Bronchial epithelial cell (primary cell): ENCODE data around the gene DSCAM. TPM values are rescaled to one million over a fixed set of nuclear protein-coding genes. Genes with fewer than 3 reads are reported as not detected.

Experiments
- DNase-seq: peaks from one replicate; pipeline ENCODE4 v3.0.0-alpha.2; 2010; ENCODE audit warnings: low read depth
- FAIRE-seq: peaks from 2 replicates; lab custom pipeline; 2011; peaks lifted over from hg19 to GRCh38; lab: Jason Lieb, UNC
- H3K27me3 ChIP-seq: 2 replicates; pipeline ENCODE4 v1.5.1; 2011; ENCODE audit warnings: low read length; ENCODE audit not compliant: control insufficient read depth, insufficient read depth
- H3K36me3 ChIP-seq: 2 replicates; pipeline ENCODE4 v1.5.1; 2011; ENCODE audit warnings: low read length; ENCODE audit not compliant: control insufficient read depth, insufficient read depth
- H3K4me3 ChIP-seq: 2 replicates; pipeline ENCODE4 v1.5.1; 2011; ENCODE audit warnings: mild to moderate bottlenecking, low read depth, low read length, control low read depth
- total RNA-seq: library from RNA; depleted of rRNA; stranded (reverse); fragments of >200 nt; gene quantifications from 2 replicates; pipeline ENCODE4 v1.2.1, GENCODE V29; 2014
- TF ChIP-seq, protein P1 (sequence below): IDR thresholded peaks from 2 replicates; pipeline ENCODE4 v1.5.1; 2011; ENCODE audit warnings: mild to moderate bottlenecking, moderate library complexity, low read length, control low read depth, inconsistent platforms; ENCODE audit not compliant: insufficient read depth, severe bottlenecking

Gene DSCAM
- total RNA-seq, 1 donor from 2014 or later: 0.53 TPM

GRCh38 chr21:40118527-40118926 is 728.4 kb downstream of the DSCAM start:
- peak; percentile 77 for DNase-seq

GRCh38 chr21:40117236-40117635 is 729.7 kb downstream of the DSCAM start:
- peak; percentile 40 for FAIRE-seq
- no peak for DNase-seq
- no peaks in the 10 kb centered on the region for H3K36me3 ChIP-seq
- TF ChIP-seq, protein P1, sequence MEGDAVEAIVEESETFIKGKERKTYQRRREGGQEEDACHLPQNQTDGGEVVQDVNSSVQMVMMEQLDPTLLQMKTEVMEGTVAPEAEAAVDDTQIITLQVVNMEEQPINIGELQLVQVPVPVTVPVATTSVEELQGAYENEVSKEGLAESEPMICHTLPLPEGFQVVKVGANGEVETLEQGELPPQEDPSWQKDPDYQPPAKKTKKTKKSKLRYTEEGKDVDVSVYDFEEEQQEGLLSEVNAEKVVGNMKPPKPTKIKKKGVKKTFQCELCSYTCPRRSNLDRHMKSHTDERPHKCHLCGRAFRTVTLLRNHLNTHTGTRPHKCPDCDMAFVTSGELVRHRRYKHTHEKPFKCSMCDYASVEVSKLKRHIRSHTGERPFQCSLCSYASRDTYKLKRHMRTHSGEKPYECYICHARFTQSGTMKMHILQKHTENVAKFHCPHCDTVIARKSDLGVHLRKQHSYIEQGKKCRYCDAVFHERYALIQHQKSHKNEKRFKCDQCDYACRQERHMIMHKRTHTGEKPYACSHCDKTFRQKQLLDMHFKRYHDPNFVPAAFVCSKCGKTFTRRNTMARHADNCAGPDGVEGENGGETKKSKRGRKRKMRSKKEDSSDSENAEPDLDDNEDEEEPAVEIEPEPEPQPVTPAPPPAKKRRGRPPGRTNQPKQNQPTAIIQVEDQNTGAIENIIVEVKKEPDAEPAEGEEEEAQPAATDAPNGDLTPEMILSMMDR: no peak
- no peaks in the 10 kb centered on the region for H3K27me3 ChIP-seq
- no peak overlapping the region for H3K4me3 ChIP-seq

More at GRCh38 chr21:40118527-40118926, 728.4 kb downstream of the DSCAM start:
- Histone ChIP-seq H3K36me3 (no peaks in the 10 kb centered on the region), H3K27me3 (no peaks in the 10 kb centered on the region), H3K4me3 (no peak overlapping the region)
- peak; percentile 93 for FAIRE-seq
- TF ChIP-seq, protein P1: no peak

DNA sequence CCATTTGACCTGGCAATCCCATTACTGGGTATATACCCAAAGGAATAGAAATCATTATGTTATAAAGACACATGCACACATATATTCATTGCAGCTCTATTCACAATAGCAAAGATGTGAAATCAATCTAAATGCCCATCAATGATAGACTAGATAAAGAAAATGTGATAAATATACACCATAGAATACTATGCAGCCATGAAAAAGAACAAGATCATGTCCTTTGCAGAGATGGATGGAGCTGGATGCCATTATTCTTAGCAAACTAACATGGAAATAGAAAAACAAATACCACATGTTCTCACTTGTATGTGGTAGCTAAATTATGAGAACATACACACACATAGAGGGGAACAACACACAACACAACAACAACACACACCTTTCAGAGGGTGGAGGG is 731.2 kb downstream of the DSCAM start:
- FAIRE-seq (no peak), DNase-seq (no peak)
- no peaks in the 10 kb centered on the region for H3K27me3 ChIP-seq
- no peaks in the 10 kb centered on the region for H3K36me3 ChIP-seq
- TF ChIP-seq, protein P1: no peak
- no peak overlapping the region for H3K4me3 ChIP-seq

DNA sequence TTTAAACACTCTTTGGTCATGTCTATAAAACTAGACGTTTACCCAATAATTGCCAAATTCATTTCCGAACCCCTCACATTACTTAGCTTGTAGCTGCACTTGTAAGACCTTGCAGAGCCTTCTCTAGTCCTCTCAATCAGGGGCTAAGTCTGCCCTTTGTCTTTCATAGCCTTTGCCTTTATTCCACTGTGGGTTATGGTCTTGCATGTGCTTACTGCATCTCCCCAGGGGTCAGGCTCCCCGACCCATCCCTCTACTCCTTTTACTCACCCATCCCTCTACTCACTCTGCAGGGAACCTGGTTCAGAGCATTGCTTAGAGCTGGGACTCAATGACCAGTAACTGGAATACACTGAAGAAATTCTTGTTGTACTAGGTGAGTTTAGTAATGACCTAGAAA is 744.3 kb downstream of the DSCAM start:
- no peaks in the 10 kb centered on the region for H3K27me3 ChIP-seq
- FAIRE-seq: no peak
- DNase-seq: no peak

GRCh38 chr21:40099809-40100208 is 747.1 kb downstream of the DSCAM start:
- H3K4me3 ChIP-seq: no peak overlapping the region
- FAIRE-seq (no peak), DNase-seq (no peak)
- no peaks in the 10 kb centered on the region for H3K36me3 ChIP-seq
- no peaks in the 10 kb centered on the region for H3K27me3 ChIP-seq
- TF ChIP-seq, protein P1: no peak

More for the DNA sequence above, 744.3 kb downstream of the DSCAM start:
- no peaks in the 10 kb centered on the region for H3K36me3 ChIP-seq
- no peak overlapping the region for H3K4me3 ChIP-seq
- TF ChIP-seq, protein P1: no peak

GRCh38 chr21:40095477-40095876 is 751.5 kb downstream of the DSCAM start:
- Histone ChIP-seq H3K36me3 (no peaks in the 10 kb centered on the region), H3K4me3 (no peak overlapping the region), H3K27me3 (no peaks in the 10 kb centered on the region)
- FAIRE-seq (no peak), DNase-seq (no peak)
- TF ChIP-seq, protein P1: no peak
